HG03060 (cell line): ENCODE results near the gene LUZP1.

Experiments
- ATAC-seq: cut with Tn5 transposase; IDR thresholded peaks from one replicate; pipeline ENCODE4 v1.9.1; 2021; ENCODE audit warnings: low read depth, moderate number of reproducible peaks; ENCODE audit not compliant: unreplicated experiment

Gene LUZP1

DNA sequence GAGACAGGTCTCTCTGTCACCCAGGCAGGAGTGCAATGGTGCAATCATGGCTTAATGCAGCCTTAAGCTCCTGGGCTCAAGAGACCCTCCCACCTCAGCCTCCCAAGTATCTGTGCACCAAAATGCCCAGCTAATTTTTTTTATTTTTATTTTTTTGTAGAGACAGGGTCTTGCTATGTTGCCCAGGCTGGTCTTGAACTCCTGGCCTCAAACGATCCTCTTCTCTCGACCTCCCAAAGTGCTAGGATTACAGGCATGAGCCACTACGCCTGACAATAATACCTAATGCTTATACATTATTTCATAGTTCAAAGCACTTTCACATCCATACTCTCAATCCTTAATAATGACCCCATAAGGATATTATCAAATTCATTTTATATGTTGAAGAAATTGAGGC is 48.3 kb downstream of the LUZP1 start:
- no peak for ATAC-seq

DNA sequence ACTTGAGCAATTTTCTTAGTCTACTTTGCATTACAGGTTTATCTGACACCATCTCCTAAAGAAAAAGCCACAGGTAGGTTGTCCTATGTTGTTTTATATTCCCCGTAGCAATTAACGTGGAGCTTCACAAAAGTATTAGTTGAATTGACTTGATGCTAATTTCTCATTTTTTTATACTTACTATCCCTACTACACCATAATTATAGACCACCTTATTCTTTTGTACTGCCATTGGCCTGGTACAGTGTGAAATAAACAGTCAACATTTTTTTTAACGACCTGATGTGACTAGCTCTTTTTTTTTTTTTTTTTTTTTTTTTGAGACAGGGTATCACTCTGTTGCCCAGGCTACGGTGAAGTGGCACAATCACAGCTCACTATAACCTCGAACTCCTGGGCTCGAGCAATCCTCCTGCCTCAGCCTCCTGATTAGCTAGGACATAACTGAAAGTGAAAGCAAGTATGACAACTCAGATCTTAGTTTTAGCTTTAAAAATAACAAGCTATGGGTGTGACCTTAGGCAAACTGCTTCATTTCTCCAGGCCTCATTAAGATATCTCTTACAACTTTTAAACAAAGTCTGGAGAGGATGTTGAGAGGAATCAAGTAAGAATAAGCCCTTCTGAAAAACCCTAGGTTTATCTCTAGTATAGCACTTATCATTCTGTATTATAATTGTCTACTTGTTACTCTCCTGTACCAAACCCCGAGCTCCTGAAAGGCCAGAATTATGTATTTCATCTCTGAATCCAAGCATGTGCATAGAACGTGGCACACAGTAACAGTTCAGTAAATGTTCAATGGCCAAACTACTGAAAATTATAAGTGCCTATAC is 49.5 kb downstream of the LUZP1 start:
- no peak for ATAC-seq

DNA sequence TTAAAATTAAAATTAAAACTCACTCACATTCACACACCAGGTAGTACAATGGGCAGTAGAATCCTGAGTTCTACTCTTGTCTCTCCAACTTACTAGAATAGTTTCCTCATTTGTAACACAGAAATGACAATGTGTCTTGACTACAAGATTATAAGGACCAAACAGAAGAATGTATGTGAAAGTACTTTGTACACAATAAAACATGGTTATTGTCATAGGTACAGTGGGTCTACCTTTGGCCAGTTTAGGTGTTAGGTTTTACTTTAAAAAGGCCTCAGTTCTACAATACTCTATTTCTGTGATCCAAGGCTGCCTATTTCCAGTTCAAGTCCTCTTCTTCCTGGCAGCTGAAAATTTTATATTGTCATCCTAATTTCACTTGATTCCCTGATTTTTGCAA is 50.2 kb downstream of the LUZP1 start:
- no peak for ATAC-seq

DNA sequence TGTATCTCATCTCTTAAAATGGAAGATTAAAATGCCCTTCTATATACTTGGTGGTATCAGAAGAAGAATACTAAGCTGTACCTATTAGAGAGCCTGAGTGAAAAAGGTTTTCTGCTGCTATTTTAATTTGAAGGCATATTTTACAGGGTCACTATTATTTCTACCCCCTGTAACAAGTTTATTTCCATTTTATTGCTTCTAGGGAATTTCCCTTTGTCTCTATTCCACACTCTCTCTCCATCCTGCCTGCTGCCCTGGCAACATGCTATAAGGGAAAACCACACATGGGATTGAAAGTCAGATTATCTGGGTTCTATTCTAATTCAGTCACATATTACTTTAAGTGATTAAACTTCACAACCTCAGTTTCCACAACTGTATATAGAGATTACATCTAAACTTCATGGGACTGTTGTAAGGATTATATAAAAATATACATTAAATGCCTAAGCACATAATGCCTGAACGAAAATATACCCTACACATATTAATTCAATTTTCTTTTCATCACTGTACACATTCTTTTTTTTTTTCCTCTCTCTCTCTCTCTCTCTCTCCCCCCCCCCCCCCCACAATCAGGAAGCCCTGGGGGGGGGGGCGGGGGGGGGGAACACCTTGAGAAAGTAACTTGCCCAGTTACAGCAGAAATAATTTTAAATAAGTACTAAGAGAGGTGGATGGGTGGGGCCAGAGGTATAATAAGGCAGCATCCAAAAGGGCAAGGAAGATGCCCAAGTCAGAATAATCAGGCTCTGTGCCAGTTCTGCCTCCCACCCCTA is 51.5 kb downstream of the LUZP1 start:
- ATAC-seq = no peak

DNA sequence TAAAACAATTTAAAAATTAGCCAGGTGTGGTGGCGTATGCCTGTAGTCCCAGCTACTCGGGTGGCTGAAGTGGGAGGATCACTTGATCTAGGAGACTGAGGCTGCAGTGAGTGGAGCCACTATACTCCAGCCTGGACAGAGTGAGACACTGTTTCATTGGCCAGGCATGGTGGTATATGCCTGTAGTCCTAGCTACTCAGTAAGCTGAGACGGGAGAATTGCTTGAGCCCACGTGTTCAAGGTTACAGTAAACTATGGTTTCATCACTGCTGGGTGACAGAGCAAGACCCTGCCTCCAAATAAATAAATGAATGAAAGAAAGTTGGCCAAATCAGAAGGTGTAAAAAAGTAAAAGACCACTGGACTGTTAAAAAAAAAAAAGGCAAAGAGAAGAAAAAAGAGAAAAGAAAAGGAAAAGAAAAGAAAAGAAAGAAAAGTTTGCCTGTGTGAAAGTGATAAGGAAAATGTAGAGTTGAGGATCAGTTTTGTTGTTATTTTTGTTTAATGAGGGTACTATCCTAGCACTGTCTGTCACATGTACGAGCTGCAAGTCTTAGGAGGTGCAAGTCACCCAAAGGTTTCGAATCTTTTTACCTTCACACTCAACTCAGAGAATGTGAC is 52.3 kb downstream of the LUZP1 start:
- ATAC-seq = no peak

DNA sequence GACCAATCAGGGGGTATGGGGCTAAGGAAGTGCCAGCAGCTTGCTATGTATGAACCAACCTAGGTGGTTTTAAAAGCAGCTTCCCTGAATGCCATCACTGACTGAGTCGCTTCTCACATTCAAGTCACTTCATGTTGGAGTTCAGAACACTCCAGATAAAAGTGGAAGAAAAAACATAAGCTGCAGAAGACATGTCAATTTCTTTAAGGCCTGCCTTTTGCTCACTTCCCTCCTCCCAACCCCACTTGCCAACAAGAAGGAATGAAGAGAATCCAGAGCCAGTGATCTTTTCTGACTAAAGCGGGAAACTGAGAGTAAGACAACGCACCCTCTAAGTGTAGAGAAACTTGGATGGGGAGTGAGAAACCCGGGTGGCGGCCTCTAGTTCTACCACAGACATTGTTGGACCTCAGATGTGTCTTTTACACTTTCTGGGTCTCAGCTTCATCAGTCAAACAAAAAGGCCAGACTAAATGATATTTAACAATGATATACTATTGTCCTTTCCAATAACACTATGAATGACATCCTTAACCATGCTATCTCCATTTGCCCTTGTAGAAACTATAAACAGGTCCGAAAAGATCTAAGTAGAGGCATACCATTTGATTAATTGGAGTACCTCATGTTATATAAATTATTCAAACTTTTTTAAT is 54.1 kb downstream of the LUZP1 start:
- no peak for ATAC-seq

DNA sequence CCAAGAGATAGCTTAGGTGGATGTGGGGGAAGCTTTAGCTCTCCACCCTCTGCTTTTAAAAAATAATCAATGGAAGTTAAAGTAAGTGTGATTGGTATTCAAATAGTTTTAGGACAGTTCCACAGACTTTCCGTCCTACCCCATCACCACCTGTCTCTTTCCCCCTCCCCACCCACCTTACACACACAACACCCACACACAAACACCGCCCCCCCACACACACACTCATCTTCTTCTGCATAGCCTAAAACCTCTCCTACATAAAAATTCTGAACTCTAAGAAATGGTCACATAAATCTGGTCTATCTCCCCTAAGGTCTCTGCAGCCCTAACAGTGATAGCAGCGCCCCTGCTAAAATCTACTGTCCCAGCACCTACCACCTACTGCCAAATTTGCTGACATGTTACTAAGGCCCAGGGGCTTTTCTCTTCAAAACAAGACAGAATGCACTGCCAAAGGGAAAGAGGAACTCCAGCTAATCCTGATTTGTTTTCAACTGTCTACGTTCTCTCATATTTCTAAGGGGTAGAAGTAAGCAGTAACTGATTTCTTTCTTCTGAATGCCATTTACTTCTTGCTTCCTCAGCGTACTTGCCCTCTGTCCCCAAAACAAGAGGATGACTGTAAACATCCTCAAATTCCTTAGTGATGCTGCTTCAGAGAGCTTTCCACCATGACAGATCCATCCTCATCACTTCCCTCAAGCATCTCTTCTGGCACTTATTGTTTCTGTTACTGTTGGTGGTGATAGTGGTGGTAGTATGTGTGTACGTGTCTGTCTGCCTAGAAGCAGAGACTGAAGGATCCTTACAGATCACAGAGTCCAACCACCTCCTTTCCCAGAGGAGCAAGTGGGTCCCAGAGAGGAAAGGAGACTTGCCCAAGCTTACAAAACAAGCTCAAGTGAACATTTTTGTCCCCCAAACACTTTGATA is 56.8 kb downstream of the LUZP1 start:
- ATAC-seq = no peak

DNA sequence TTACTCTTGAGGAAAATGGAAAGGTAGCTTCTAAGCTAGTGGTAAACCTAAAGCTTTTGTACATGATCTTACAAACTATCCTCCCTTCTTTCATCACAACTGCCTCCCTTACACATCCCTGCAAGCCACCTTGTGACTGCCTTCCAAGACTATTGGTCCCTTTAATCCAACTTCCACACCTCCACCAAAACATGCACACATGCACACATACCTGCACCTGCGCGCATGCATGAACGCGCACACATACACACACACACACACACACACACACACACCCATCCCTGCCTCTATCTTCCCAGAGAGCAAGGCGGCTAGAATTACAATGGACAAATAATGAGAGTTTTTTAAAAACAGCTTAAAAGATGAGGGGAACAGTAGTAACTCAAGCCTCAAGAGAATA is 58.3 kb downstream of the LUZP1 start:
- ATAC-seq = no peak

DNA sequence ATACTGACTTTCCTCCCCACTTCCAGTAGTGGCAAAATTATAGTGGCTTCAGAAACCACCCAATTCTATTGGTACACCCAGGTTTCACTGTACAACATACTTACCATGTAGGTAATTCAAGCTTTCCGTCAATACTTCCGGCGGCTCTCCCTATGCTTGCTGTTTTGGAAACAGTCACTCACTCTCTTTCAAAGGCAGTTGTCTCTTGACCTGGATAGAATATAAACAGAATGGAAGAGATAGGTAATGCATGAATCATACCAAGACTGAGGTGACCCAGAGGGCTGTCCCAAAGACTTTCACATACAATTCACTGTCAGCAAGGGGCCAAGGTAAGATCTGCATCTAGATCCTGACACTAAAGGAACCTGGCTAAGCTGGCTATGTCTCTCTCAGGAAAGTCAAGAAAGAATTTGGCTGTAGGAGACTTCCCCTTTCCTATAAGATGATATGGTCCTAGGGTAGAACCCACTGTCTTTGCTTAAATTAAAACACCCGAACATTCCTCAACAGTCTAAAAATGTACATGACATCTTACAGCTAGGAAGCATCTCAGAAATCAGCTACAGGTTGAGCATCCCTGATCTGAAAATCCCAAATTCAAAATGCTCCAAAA is 59.6 kb downstream of the LUZP1 start:
- no peak for ATAC-seq

DNA sequence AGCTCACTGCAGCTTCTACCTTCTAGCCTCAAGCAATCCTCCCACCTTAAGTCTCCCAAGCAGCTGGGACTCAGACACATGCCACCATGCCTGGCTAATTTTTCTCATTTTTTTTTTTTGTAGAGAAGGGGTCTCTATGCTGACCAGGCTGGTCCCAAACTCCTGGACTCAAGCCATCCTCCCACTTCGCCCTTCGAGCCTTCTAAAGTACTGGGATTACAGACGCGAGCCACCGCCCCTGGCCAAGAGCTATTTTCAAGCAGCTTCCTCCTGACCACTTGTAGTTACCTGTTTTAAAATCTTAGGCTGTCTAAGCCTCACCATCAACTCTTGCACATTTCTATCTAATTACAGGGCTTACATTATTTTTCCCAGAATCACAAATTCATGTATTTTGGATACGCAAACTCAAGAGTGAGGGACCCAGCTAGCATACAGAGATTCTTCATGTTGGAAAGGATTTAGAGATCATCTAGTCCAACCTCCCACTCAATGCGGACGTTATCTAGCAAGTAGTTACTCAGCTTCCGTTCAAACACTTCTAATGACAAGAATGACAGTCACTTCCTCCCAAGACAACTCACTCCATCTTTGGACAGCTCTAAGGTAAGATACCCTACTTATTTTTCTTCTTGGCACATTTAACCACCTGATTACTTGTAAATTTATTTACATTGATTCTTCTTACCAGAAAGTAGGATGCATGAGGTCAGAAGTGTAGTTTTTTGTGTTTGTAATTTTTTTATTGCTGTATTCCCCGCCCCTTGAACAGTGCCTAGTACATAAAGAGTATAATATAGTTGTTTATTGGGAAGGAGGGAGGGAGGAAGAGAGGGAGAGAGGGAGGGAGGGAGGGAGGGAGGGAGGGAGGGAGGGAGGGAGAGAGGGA is 65.4 kb downstream of the LUZP1 start:
- ATAC-seq = no peak

DNA sequence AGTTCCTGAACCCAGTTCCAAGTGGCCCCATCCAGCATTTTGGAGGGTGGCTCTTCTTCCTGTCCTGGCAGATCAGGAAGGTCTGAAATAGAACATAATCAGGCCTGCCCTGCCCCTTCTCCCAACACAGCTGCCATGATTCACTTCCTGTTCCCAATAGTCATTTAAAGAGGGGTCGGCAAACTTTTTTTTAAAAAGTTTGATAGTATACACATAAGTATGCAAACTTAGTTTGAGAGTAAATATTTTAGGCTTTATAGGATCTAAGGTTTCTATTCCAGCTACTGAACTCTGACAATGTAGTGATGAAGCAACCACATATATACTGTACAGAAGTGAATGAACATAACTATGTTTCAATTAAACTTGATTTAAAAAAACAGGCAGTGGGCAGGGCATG is 66.4 kb downstream of the LUZP1 start:
- no peak for ATAC-seq

DNA sequence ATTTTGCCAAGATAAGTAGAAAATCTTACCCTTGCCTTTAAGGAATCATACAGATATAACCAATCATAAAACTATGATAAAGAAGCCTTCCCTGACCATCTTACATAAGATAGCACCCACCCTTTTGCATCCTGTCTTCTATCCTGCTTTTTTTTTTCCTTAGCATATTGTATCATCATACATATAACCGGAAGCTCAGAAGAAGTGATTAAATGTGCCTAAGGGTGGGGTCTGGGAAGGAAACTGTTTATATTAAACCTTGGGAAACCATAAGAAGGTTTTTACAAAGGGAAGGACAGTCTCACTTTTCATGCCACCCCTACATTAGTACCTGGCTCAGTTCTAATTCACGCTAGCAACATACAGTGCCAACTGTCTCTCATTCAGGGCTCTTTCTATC is 66.8 kb downstream of the LUZP1 start:
- no peak for ATAC-seq

DNA sequence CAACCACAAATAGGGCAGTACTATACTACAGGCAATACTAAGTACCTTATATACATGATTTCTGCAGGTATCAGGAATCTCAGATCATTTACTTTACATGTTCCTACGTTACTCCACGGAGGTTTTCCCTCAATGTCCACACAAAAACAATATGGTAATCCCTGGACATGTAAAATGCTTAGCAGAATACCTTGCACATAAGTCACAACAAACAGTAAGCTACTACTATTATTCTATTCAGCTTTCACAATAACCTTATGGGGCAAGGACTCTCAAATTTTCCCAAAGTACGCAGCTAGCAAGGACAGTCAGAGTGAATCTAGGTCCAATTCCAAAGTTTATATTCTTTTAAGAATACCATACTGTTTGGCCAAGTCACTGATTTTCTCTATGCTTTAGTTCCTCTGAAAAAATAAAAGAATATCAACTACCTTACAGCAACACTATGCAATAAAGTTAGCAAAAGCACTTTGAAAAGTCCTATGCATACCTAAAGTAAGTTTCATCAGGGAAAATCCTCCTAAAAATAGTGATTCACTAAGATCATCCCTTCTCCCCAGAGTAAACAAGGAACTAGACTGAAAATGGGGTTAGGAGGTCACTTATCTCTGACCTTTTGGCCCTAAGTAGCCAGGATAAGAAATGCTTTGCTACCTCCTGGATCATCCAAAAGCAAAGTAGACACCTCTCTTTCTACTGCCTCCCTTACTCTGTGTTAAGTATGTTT is 67.4 kb downstream of the LUZP1 start:
- ATAC-seq = no peak

DNA sequence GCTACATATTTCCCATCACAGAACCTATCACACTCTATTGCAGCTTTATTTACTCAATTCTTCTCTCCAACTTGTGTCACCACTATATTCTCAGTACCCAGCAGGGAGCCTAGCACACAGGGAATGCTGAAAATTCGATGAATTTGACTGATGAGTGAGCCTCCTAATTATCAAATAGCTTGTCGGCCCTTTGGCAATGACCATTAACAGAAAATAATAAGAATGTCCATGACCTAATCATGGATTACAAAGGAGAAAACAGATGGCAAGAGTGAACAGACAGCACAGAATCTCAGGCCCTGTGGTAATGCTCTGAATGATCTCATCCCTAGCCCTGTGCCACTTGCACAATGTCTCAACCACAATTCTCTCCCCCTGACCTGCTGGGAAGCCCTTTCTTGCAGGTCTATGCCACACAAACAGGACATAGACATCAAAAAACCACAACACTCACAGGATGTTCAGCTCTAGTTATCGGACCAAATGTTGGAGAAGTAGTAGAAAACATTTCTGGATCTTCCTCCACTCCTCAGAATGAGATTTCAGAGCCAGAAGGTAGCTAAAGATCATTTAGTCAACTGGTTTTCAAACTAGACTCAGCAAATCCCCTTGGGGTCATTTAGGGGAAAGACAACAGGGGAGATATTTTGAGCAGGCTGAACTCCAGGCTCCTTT is 68.4 kb downstream of the LUZP1 start:
- no peak for ATAC-seq

DNA sequence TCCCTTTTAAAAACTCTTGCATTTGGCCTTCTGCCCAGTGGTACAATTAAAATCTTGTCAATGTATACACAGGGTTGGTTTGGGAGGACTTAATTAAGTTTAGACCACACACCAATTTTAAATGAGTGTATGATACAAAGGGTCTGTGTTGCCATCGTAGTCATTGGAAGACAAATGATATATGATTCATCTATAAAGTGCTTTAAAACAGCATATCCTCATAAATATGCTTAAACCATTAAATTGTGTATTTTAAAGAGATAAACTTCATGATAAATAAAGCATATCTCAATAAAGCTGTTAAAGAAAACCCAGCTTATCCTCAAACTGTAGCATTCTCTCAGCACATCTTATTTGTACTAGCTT is 69.5 kb downstream of the LUZP1 start:
- ATAC-seq = no peak

DNA sequence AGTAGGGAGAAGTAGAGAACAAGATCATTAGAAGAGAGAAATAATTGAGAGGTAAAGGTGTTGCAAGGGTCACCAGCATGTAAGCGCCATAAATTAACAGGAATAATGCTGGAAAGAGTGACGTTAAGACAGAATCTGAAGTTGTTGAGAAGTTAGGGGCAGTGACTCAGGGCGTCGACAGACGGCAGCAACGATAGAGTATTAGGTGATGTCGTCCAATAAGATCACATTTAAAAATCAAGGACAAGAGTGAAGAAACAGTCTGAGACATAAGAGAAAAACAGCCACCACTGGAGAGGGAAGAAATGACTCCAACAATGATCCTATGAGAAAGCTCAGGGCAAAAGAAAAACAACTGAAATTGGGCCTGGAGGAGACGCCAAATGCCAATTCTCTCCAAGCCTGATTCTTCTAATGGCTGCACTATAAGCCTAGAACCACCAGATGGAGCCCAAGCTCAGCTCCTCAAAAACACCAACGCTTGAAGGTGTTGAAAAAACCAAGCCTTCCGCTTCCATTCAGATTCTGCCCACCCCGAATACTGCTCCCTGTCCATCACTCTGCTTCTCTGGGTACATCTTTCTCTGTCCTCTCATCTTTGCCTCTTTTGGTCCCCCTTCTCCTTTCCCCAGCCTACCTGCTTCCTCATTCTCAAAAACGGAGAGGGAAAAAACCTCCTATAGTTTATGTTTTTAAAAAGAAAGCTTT is 70.0 kb downstream of the LUZP1 start:
- ATAC-seq = no peak

DNA sequence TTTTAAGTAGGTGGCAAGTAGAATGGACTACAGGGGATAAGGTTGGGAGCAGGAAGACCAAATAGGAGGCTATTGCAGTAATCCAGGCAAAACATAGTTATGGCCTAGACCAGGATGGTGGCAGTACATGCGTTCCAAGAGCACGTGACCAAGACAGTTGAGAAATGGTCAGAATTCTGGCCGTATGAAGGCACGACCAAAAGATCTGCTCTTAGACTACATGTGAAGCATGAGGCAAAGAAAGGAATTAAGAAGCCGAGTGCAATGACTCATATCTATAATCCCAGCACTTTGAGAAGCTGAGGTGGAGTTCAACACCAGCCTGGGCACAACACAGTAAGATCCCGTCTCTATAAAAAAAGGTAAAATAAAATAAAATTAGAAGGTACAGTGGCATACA is 71.3 kb downstream of the LUZP1 start:
- no peak for ATAC-seq
